GM03348 (cell line): ENCODE results near the gene CYP21A2.
A peak's percentile ranks its signal among the peaks of the same experiment; 100 is the strongest.
"Not testable (repeated sequence)": the region's sequence is repeated elsewhere in the genome, so short reads cannot be mapped to it uniquely, and the experiment has no call there.

Experiments
- DNase-seq: peaks from one replicate; pipeline ENCODE4 v3.0.0; 2012; ENCODE audit warnings: low spot score

Gene CYP21A2

DNA sequence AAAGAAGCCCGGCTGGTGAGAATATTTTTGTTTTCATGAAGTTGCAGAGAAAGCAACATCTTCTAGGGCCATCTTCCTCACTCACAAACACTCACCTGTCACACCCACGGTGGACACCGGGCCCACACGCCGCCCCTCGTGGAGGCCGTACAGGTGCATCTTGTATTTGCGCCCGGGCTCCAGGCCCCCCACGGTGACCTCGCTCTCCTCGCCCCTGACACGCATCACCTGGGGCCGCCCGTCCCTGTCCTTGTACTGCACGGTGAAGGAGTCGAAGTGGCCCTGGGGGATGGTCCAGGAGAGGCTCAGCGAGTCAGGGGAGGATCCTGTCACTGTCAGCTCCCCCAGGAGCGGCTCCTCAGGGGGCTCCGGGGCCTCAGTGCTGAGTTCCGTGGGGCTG lies 17.5 kb downstream of the CYP21A2 start:
- DNase-seq, result not testable (repeated sequence)

DNA sequence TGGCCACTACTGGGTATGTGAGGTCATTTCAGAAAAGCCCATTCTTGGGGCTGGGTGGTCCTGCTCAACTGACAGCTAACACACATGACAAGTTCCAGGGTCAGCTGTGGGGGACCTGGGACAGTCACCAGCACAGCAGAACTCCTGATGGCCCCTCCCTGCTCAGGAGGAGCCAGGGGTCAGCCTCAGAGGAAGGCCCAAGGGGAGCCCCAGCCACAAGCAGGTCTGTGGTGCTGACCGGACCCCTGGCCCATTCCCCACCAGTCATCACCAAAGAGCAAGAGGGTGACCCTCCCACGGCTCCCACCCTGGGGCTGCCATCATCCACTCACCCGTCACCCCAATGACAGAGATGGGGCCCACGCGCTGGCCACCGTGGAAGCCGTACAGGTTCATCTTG lies 18.0 kb downstream of the CYP21A2 start:
- no peak for DNase-seq

DNA sequence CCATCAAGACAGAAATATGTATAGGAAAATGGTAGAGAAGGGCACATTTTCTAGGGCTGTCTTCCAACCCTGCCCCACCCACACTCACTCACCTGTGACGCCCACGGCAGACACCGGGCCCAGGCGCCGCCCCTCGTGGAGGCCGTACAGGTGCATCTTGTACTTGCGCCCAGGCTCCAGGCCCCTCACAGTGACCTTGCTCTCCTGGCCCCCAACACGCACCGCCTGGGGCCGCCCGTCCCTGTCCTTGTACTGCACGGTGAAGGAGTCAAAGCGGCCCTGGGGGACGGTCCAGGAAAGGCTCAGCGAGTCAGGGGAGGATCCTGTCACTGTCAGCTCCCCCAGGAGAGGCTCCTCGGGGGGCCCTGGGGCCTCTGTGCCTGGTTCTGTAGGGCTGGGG lies 19.8 kb downstream of the CYP21A2 start:
- no peak for DNase-seq

DNA sequence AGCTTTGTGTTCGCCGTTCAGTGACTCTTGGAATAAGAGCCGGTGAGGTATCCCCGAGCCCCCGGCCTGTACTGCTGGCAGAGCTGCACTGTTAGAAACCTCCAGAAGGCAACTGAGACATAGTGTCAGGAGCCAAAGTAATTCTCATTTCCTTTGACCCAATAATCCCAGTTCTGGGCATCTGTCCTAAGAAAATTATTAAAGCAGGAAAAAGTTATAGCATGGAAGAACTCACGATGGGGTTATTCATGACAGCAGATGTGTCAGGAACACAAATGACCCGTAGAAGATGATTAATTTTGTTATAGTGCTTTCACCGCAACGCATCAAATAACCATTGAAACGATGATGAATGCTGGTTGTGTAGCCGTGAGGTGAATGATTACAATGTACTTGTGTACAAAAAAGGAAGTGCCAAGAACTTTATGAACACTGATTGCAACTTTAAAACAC lies 20.3 kb downstream of the CYP21A2 start:
- DNase-seq, result no peak

DNA sequence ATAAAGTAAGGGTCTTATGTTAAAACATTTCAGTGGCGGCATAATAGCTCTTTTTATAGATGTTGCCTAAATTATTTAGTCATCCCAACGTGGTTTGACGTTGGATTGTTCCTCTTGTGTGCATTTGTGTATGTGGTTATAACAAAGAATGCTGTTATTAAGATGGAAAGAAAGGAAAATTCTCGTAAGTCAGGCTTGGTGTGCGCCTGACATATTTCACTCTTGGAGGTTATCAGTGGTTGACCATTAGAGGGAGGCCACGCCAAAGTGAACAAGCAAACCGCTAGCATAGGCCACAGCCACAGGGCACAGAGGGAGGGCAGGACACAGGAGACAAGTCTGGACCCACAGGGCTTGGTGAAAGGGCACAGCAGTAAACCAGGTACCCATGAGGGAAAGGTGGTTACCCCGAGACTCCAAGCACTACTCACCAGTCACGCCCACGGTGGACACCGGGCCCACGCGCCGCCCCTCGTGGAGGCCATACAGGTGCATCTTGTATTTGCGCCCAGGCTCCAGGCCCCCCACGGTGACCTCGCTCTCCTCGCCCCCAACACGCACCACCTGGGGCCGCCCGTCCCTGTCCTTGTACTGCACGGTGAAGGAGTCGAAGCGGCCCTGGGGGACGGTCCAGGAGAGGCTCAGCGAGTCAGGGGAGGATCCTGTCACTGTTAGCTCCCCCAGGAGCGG lies 22.9 kb downstream of the CYP21A2 start:
- DNase-seq, result no peak

DNA sequence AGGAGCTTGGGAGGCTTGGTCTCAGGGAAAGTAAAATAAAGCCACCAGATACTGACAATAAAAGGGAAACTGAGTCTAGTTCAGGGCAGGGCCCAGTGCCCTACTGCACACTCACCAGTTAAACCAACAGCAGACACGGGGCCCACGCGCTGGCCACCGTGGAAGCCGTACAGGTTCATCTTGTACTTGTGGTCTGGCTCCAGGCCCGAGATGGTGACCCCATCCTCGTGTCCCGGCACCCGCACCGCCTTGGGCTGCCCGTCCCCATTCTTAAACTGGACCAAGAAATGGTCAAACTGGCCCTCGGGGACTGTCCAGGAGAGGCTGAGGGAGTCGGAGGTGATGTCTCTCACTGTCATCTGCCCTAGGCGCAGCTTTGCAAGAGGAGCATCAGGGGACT lies 26.5 kb downstream of the CYP21A2 start:
- DNase-seq, result no peak

DNA sequence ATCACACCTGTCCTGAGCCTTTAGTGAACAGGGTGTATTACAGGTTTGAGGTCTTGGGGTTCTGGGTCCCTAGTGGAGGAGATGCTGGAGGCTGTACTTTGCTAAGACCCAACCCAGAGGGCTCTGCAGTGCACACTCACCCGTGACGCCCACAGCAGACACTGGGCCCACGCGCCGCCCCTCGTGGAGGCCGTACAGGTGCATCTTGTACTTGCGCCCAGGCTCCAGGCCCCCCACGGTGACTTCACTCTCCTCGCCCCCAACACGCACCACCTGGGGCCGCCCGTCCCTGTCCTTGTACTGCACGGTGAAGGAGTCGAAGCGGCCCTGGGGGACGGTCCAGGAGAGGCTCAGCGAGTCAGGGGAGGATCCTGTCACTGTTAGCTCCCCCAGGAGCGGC lies 29.3 kb downstream of the CYP21A2 start:
- not testable (repeated sequence) for DNase-seq

DNA sequence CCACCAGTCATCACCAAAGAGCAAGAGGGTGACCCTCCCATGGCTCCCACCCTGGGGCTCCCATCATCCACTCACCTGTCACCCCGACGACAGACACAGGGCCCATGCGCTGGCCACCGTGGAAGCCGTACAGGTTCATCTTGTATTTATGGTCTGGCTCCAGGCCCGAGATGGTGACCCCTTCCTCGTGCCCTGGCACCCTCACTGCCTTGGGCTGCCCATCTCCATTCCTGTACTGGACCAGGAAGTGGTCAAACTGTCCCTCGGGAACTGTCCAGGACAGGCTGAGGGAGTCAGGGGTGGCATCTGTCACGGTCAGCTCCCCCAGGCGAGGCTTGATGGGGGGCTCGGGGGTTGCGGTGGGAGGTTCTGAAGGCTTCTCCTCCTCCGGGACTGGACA lies 30.1 kb downstream of the CYP21A2 start:
- not testable (repeated sequence) for DNase-seq

DNA sequence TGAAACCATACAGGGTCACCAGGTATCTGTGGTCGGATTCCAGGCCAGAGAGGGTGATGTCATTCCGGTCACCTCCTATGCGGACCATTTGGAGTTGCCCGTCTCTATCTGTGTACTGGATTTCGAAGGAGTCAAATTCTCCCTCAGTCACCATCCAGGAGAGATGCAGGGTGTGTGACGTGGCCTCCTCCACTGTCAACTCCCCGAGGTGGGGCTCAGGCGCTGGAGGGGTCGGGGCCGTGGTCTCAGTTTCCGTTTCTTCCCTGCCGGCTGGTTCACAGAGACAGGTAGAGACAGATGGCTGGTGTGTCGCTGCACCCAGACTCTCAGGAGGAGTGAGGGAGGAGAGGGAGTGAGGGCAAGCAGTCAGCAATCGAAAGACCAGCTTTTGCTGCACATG lies 30.7 kb downstream of the CYP21A2 start:
- DNase-seq, result no peak

DNA sequence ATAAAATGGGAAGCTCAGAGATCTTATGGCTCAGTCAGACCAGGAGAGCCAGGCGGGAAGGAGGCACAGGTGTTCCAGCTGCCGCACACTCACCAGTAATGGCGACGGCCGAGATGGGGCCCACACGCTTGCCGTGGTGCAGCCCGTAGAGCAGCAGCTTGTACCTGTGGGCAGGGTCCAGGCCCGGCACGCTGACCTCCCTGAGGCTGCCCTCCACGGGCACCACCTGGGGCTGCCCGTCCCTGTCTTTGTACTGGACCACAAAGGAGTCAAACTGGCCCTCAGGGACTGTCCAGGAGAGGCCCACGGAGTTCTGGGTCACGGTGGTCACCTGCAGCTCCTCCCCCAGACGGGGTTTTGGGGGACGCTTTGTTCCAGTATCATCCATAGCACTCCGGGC lies 31.2 kb downstream of the CYP21A2 start:
- DNase-seq, result no peak

DNA sequence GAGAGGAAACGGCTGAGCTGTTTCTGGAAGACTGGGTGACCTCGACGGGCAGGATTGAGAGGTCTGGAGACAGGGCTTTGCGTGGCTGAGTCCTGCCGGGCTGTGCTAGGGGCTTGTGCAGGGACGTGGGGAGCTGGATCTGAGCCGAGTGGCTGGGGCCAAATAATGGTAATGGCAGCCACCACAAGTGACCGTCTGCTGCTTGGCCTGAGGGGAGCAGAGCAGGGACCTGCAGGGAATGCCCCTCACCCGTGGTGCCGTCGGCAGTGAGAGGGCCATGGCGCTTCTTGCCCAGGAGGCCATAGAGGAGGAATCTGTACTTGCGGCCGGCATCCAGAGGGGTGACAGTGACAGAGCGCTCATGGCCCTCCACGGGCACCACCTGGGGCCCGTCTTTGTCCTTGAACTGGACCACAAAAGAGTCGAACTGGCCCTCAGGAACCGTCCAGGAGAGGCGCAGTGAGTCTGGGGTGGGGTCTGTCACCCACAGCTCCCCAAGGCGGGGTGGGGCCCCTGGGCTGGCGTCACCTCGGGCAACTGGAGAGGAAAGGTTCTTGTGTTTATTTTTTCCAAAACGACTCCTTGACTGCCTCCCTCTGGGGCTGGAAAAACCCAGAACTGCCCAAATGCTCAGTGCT lies 31.8 kb downstream of the CYP21A2 start:
- DNase-seq, result no peak

DNA sequence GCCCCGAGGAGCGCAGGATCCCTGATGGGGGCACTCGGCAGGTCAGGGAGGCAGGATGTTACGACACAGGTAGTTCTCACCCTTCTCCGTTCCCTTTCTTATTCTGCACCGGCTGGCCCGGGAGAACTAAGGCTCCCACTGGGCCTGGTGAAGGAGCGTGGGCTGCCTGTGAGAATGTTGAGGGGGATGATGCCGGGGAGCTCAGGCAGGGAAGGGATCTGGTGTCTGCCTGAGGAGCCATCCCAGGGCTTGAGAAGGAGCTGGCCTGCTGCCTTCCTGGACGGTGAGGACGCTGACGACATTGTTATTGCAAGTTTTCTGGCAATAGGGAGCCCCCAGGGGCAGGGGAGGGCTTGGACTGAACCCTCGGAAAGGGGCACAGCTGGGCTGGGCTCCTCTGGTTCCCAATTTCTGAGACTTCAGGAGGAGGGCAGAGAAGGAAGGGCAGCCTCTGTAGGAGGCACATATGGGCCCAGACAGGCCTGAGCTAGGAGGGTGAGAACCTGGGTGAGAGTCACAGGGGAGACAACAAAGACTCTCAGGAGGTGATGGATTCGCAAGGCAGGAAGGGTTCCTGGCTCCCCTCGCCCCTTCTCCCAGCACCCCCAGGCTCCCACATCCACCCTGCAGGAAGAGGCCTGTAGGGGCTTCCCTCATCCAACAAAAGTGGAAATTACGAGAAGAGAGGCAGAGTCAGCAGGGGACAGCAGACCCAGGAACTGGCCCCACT lies 32.8 kb downstream of the CYP21A2 start:
- DNase-seq, result no peak

DNA sequence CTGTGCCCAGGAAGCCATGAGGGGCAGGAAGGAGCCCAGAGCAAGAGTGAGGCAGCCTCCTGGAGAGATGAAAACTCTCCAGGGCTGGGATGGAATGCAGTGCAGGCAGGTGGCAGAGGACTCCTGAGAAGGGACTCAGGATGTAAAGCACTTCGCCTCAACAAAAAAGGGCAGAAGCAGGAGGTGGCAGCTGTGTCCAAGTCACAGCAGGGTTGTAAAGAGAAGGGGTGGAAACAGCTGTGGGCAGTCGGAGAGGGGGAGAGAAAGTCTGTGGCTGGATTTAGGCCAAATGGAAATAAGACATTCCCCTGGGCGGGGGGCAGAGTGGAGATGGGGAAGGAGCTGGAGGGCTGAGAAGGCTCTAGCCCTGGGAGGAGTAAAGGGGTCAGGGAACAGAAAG lies 34.9 kb downstream of the CYP21A2 start:
- DNase-seq, result no peak

DNA sequence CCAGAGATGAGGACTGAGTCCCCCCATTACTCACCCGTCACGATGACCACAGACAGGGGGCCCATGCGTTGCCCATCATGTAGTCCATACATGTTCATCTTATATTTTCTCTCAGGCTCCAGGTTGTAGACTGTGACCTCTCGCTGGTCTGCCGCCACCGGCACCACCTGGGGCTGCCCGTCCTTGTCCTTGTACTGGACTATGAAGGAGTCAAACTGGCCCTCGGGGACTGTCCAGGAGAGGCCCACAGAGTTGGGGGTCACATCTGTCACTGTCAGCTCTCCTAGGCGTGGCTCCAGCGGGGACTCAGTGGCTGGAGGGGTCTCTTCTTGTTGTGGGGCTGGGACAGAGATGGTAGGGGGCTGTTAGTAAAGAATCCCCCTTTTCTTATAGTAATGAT lies 35.4 kb downstream of the CYP21A2 start:
- no peak for DNase-seq

DNA sequence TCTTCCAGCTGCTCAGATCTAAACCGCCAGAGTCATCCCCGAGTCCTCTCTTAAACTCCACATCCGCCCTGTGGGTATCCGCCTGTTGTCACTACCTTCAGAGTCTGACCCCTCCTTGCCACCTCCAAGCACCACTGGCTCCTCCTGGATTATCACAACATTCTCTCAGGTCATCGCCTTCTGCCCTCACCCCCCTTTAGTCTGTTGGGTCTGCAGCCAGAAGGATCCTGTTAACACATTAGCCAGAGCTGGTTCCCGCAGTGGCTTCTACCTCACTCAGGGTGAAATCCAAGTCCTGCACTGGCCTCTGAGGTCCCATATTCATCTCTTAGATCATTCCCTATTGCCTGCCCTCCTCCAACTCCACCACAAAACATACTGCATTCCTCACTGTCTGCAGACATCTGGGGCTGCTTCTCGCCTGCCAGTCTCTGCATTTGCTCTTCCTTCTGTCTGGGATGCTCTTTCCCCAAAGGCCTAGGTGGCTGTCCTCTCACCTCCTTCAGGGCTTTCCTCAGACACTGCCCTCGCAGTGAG lies 36.8 kb downstream of the CYP21A2 start:
- peak; percentile 82 for DNase-seq

DNA sequence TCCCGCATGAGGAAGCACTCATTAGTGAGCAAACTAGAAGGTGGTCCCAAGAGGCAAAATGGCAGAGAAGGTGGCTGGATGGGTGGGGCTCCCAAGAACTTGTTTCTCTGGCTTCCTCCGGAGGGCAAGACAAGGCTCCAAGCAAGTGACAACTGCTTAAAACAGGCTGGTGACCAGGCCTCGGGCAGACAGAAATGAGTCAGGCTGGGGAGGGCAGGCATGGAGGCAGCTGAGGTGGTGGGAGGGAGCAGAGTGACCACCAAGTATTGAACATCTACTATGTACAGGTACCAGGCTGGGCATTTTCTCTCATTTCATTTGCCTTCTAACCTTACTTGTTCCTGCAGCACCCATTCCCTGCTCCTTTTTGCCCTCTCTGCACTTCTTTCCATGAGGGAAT lies 37.6 kb downstream of the CYP21A2 start:
- no peak for DNase-seq

DNA sequence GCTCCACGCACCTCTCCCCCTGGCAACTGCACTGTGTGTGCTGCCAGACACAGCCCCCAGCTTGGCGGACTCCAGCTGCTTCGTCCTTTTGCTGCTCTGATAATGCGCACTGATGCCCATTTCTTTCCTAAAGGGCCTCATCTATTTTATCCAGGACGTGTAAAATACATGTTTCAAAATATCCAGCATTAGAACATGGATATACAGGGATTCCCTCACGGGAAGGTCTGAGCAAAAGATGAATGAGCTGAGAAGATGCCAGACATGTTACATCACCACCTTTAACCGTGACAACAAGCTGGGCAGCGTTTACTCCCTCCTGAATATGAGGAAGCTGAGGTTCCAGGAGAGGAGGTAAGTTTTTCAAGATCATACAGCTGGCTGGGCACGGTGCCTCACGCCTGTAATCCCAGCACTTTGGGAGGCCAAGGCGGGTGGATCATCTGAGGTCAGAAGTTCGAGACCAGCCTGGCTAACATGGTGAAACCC lies 38.1 kb downstream of the CYP21A2 start:
- DNase-seq, result peak; percentile 73

DNA sequence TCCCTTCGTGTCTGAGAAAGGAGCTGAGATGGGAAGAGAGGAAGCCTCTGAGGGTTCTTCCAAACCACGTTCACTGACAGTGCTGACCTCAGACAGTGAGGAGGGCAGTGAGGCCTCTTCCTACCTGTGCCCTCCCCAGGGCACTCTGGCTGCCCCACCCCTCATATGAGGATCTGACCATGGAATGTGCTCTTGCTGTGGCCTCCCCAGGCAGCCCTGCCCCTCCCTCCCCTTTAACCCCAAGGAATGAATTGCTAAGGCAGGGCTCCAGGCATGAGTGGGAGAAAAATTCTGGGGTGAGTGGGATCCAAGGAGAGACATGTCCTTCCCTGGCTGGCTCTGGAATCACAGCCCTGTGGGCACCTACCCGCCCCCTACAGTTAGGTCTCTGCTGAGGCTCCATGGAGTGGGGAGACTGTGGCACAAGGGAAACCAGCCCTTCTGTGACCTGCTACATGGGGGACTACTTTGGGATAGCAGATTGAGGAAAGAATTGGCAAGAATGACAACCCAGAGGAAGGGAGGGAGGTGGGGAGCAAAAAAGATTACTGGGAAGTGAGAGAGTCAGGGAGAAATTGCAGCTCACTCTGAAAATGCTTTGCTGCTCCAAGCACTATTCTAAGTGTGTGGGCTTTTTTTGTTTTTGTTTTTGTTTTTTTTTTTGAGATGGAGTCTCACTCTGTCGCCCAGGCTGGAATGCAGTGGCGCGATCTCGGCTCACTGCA lies 41.5 kb downstream of the CYP21A2 start:
- DNase-seq, result peak; percentile 69

DNA sequence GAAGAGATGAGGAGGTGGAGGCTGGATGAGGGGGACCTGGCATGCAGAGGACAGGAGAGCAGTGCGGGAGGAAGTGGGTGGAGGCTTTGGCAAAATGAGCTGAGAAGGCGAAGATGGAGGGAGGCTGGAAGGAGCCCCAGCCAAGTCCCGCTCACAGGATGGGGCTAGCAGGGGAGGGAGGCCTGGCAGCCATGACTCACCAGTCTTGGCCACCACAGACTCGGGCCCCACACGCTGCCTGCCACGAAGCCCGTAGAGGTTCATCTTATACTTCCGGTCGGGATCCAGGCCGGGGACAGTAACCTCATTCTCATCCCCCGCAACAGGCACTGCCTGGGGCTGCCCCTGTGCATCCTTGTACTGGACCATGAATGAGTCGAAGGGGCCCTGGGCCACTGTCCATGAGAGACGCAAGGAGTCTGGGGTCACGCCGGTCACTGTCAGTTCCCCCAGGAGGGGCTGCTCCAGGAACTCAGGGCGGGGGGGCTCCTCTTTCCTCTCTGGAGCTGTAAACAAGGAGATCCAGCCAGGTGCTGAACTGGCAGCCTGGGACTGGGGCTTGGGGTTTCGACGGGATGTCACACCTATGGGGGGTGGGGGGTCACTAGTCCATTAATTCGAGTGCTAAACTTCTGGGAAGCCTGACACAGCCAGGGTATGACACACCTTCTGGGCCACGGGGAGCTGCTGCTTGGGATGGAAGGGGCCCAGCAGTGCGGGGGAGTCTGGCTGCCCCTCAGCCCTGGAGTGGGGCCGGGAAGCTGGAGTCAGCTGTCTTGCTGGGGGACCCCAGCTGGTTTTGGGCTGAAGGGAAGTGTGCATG lies 43.2 kb downstream of the CYP21A2 start:
- DNase-seq, result peak; percentile 97

DNA sequence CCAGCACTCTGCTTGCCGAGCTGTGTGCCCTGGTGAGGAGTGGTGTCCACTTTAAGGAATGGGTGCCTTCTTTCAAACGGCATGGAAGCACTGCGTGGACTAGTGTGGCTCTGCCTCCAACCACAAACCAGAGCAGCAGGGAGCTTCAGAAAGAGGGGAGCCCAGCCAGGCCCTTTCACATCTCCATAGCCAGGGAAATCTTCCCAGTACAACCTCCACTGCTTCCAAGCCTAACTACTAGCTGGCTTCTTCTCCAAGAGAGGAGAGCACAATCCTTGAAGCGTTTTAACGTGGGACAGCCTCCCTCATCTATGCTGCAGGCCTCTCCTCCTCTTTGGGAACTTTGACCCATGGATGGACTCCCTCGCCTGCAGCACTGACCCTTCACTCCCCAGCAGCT lies 44.3 kb downstream of the CYP21A2 start:
- no peak for DNase-seq

DNA sequence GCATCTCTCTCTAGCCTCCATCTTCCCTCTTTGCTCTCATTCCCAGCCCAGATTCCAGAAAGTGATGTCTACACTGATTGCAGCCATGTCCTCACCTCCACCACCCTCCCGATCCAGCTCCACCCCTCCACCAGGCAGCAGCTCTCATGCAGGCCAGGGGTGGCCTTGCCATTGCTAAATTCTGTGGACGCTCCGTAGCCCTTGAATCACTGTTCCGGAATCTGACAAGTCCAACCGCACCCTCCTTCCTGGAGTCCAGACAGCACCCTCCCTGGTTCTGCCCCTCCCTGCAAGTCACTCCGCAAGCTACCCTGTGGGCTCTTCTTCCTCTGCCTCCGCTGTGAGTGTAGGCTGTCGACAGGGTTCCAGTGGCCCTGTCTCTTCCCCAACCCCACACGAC lies 44.7 kb downstream of the CYP21A2 start:
- peak; percentile 95 for DNase-seq
